Measurements from ENCODE around the gene ZBTB32. TPM values are rescaled to one million over a fixed set of nuclear protein-coding genes. Genes with fewer than 3 reads are reported as not detected.

ZBTB32 gene
- total RNA-seq, 1 donor: not detected

DNA sequence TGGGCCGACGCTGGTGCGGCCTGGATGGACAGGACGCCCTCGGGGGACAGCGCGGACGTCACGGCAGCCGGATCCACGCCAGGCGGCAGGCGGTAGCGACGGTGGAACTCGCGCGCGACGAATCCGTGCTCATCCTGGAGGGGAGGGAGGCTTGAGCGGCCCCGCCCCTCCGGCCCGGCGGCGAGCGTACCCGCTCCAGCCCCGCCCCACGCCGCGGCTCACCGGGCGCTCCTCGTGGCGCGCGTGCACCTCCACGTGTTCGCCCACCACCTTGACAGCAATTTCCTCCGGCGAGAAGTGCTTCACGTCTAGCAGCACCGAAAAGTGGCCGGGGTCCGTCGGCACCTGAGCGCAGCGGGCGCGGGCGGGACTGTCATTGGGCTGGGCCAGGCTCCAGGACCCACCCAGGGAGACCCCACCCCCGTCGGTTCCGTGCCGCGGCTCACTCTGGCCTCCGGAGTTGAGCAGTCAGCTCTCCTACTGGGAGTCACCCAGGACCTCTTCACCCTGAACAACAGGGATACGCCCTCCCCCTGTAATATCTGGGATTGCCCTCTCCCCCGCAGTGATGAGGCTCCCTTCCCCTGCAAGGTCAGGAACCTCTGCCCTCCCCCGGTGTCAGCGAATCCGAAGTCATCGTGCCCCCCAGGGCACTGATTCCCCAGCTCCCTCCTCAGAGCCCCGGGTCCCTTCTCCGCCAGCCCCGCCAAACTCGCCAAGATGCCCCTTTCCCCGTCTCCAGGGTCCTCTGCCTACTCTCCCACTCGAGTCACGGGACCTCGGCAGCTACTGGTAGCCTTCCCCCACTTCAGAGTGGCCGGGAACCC, 51.4 kb downstream of the ZBTB32 start:
- TF ChIP-seq, protein P1, sequence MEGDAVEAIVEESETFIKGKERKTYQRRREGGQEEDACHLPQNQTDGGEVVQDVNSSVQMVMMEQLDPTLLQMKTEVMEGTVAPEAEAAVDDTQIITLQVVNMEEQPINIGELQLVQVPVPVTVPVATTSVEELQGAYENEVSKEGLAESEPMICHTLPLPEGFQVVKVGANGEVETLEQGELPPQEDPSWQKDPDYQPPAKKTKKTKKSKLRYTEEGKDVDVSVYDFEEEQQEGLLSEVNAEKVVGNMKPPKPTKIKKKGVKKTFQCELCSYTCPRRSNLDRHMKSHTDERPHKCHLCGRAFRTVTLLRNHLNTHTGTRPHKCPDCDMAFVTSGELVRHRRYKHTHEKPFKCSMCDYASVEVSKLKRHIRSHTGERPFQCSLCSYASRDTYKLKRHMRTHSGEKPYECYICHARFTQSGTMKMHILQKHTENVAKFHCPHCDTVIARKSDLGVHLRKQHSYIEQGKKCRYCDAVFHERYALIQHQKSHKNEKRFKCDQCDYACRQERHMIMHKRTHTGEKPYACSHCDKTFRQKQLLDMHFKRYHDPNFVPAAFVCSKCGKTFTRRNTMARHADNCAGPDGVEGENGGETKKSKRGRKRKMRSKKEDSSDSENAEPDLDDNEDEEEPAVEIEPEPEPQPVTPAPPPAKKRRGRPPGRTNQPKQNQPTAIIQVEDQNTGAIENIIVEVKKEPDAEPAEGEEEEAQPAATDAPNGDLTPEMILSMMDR (IDR thresholded peaks at IDR 0.05; ENCODE audit: insufficient read depth, low read depth, low read length): no peak

GRCh38 chr19:35756377-35757230, 52.2 kb downstream of the ZBTB32 start, which contains the start of gene HSPB6:
Gene HSPB6 (minus strand): TSS chr19:35757029. CDS start chr19:35757008, 21 bp downstream.
- DNase-seq (ENCODE audit: low read depth): peak; percentile 56
- TF ChIP-seq, protein P1 (IDR thresholded peaks at IDR 0.05; ENCODE audit: insufficient read depth, low read depth, low read length): no peak
- peak within 1 kb of the TSS; percentile 92 for H3K4me3 ChIP-seq (ENCODE audit: low read depth, low read length)

More for the DNA sequence above, 51.4 kb downstream of the ZBTB32 start:
- H3K4me3 ChIP-seq (ENCODE audit: low read depth, low read length): peak overlapping the region; percentile 92
- peak; percentile 89 for DNase-seq (ENCODE audit: low read depth)

GRCh38 chr19:35757231-35757748, 52.9 kb downstream of the ZBTB32 start:
- TF ChIP-seq, protein P1 (IDR thresholded peaks at IDR 0.05; ENCODE audit: insufficient read depth, low read depth, low read length): no peak
- DNase-seq (ENCODE audit: low read depth): peak; percentile 99
- peak overlapping the region; percentile 92 for H3K4me3 ChIP-seq (ENCODE audit: low read depth, low read length)

DNA sequence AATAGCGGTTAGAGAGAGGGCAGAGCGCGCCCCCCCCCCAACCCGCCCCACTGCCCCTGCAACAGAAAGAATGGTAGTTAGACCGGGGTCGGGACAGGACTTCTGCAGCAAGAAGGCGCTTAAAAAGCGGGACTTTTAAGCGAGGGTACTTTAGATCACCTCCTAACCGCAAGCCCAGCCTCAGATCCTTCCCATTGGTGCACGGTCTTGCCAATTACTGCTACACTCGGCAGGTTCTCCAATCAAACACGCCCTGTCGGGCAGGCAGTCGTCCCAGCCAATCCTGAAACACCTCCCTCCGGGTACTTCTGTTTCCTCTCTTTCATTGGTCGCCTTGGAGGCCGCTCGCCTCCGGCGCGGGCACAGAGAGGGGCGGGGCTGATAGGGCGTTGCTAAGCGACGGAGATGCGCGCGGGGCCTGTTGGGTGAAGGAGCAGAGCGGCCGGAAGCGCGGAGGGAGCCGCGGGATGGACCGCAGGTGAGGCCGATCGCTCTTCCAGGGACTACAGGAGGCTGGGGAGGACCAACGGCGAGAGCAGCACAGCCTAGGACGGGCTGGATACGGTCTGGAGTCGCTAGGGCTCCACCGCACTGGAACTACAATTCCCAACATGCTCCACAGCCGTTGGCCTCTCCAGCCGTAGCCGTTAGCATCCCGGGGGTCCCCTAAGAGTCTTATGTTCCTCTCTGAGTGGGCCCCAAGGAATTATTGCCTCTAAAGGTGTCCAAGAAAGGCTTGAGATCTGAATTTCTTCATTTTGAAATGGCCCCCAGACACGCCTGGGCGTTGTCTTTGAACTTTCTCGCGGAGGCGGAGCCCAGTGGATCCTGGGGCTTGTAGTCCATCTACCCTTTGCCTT, 53.6 kb downstream of the ZBTB32 start, which contains the start of gene PROSER3:
Gene PROSER3, plus strand, starts transcription at position 428 of the 860 bp plus-strand sequence. Its CDS starts 40 bp downstream, at position 468.
- TF ChIP-seq, protein P1 (IDR thresholded peaks at IDR 0.05; ENCODE audit: insufficient read depth, low read depth, low read length): no peak
- peak within 1 kb of the TSS; percentile 92 for H3K4me3 ChIP-seq (ENCODE audit: low read depth, low read length)
- peak; percentile 100 for DNase-seq (ENCODE audit: low read depth)

DNA sequence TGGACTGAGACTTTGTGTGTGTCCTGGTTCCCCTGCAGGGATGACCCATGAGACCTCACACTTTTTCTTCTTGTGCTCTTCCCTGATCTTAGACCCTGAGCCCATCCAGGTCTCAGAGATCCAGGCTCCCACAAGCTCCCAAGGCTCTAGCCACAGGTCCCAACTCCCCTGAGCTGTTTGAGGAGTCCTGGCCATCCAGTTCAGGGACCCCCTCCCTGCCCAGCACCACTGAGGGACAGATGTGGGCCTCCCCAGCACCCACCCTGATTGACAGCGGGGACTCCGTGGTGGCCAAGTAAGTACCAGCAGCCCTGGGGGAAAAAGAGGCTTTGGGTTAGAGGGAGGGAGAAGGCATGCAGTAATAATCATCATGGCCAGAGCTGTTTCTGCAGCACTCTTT, 55.3 kb downstream of the ZBTB32 start:
- H3K4me3 ChIP-seq (ENCODE audit: low read depth, low read length): no peak overlapping the region
- TF ChIP-seq, protein P1 (IDR thresholded peaks at IDR 0.05; ENCODE audit: insufficient read depth, low read depth, low read length): no peak
- DNase-seq (ENCODE audit: low read depth): no peak
